Pancreas (tissue), 10 donors: ENCODE data around the gene LRP5. TPM values are rescaled to one million over a fixed set of nuclear protein-coding genes. Genes with fewer than 3 reads are reported as not detected.
"Not testable (repeated sequence)": the region's sequence is repeated elsewhere in the genome, so short reads cannot be mapped to it uniquely, and the experiment has no call there.

ENCODE experiments used
- ATAC-seq, 4 donors: fragments of 200-7000 bp; cut with Tn5 transposase; one replicate each; pipeline versions ENCODE4 v1.8.0 to v1.9.1; 2020; ENCODE audit warnings: mild to moderate bottlenecking in 4 of 4, moderate library complexity in 4 of 4
- DNase-seq, 6 donors: peaks; one replicate each; pipeline ENCODE4 v3.0.0-alpha.2; 2020
- FAIRE-seq: peaks from 2 replicates; lab custom pipeline; 2012; peaks lifted over from hg19 to GRCh38; lab: Jason Lieb, UNC
- H3K27ac ChIP-seq, 4 donors: fragments of 200-600 bp; sonication (generic); 1 replicate in 3 of 4; 2 replicates in 1 of 4; pipeline versions ENCODE4 v1.5.0 to v1.8.0; 2020
- H3K27me3 ChIP-seq, 4 donors: fragments of 200-600 bp; one replicate each; pipeline ENCODE4 v1.8.0; 2021
- H3K36me3 ChIP-seq, 3 donors: fragments of 200-600 bp; sonication (generic) in 1 of 3; one replicate each; pipeline versions ENCODE4 v1.5.0 to v1.8.0; 2020 to 2021
- H3K4me1 ChIP-seq, 3 donors: fragments of 200-600 bp; one replicate each; pipeline ENCODE4 v1.8.0; 2021
- H3K4me3 ChIP-seq, 4 donors: fragments of 200-600 bp; sonication (generic) in 2 of 4; one replicate each; pipeline versions ENCODE4 v1.5.0 to v1.8.0; 2020 to 2021
- H3K9me3 ChIP-seq, 4 donors: fragments of 200-600 bp; one replicate each; pipeline ENCODE4 v1.8.0; 2021
- CTCF ChIP-seq, 4 donors: fragments of 200-600 bp; sonication (generic) in 3 of 4; IDR thresholded peaks; one replicate each; pipeline versions ENCODE4 v1.5.0 to v1.8.0; 2021; ENCODE audit warnings: antibody characterized with exemption in 4 of 4
- WGBS, 2 donors: extraction: QIAGEN DNeasy Blood & Tissue Kit; methylation state at CpG; one replicate each; pipeline ENCODE4 v1.1.7; 2013; 5-methylcytosine and 5-hydroxymethylcytosine counted together
- intact Hi-C, 3 donors: fragments of 100-400 bp; cut with DNase I; formaldehyde crosslinking; loops; one replicate each; pipeline versions ENCODE4 v1.11.1 to v1.14.2; 2022
- polyA plus RNA-seq, 2 donors: library from polyadenylated mRNA; stranded (reverse); fragments of 200-250 nt; gene quantifications; one replicate each; pipeline ENCODE4 v1.2.3, GENCODE V29; 2013
- total RNA-seq, 6 donors: library from RNA; stranded (reverse); fragmentation: NEBNext Ultra II Directional in 4 of 6; extraction: Animal tissue kit (Norgen Biotek cat#: 25700) in 4 of 6; gene quantifications; one replicate each; pipeline versions ENCODE4 v1.2.1 to v1.2.4, GENCODE V29; 2021 to 2023
- donor health status: healthy with polysubstance abuse.
- donor health status: DM: no; HTN: no; CAD: no; lungs with moderate emphysema.
- donor health status: DM: no; HTN: no; CAD: no.
- donor health status: control.
- donor health status: control.
- donor health status: Bipolar disorder and iron deficiency.
- donor health status: DM: yes; HTN: yes; CAD: no.
- donor health status: DM: no; HTN: no; CAD: no.
- donor health status: DM: no; HTN: no; CAD: no.
- donor health status: DM: yes; HTN: yes; CAD: no.

The LRP5 gene
- total and polyA plus RNA-seq, 8 donors: 27.4 to 62.8 (median 32.5) TPM

- intact Hi-C loops: no loop called here
- Histone ChIP-seq H3K27ac (no peak overlapping the region), H3K27me3 (no peaks in the 10 kb centered on the region), H3K4me1 (no peaks in the 10 kb centered on the region), H3K9me3 (no peaks in the 10 kb centered on the region), H3K36me3 (no peaks in the 10 kb centered on the region), H3K4me3 (no peak overlapping the region)
- TF ChIP-seq CTCF (IDR thresholded peaks at IDR 0.05): no peak
- no peak for FAIRE-seq
- no peak for DNase-seq
- no peak for ATAC-seq
- WGBS, 2 donors: 58 to 73% methylated on average over 15 of the region's 15 CpGs
These were observed 30.1 kb upstream of the LRP5 start for GRCh38 chr11:68282141-68282860.

- FAIRE-seq: no peak
These were observed 29.5 kb upstream of the LRP5 start for GRCh38 chr11:68282861-68283230.

GRCh38 chr11:68284588-68284987 is 27.8 kb upstream of the LRP5 start:
- WGBS, 2 donors: 94 to 95% methylated on average over 3 of the region's 3 CpGs
- H3K9me3 ChIP-seq, H3K4me3 ChIP-seq, H3K27me3 ChIP-seq, H3K27ac ChIP-seq, H3K36me3 ChIP-seq, FAIRE-seq, intact Hi-C loops, ATAC-seq, H3K4me1 ChIP-seq, DNase-seq: not testable (repeated sequence)

More at GRCh38 chr11:68282861-68283230, 29.5 kb upstream of the LRP5 start:
- Histone ChIP-seq H3K36me3 (no peaks in the 10 kb centered on the region), H3K27me3 (no peaks in the 10 kb centered on the region), H3K4me1 (no peaks in the 10 kb centered on the region), H3K4me3 (no peak overlapping the region), H3K9me3 (no peaks in the 10 kb centered on the region), H3K27ac (no peak overlapping the region)
- TF ChIP-seq CTCF (IDR thresholded peaks at IDR 0.05): no peak
- 84 to 95% methylated on average over 14 of the region's 14 CpGs for WGBS, 2 donors
- DNase-seq (no peak), ATAC-seq (no peak)
- intact Hi-C loops: no loop called here

GRCh38 chr11:68287419-68287818 is 25.0 kb upstream of the LRP5 start:
- Histone ChIP-seq H3K27me3 (no peaks in the 10 kb centered on the region), H3K36me3 (no peaks in the 10 kb centered on the region), H3K4me3 (no peak overlapping the region), H3K9me3 (no peaks in the 10 kb centered on the region), H3K27ac (no peak overlapping the region), H3K4me1 (no peaks in the 10 kb centered on the region)
- intact Hi-C loops: no loop called here
- DNase-seq: no peak
- TF ChIP-seq CTCF (IDR thresholded peaks at IDR 0.05): no peak
- no peak for ATAC-seq
- WGBS, 2 donors: 46 to 58% methylated on average over 8 of the region's 8 CpGs
- no peak for FAIRE-seq

GRCh38 chr11:68289456-68289855 is 22.9 kb upstream of the LRP5 start:
- Histone ChIP-seq H3K4me3 (no peak overlapping the region), H3K27ac (no peak overlapping the region), H3K36me3 (no peaks in the 10 kb centered on the region), H3K27me3 (no peaks in the 10 kb centered on the region), H3K4me1 (no peaks in the 10 kb centered on the region), H3K9me3 (no peaks in the 10 kb centered on the region)
- ATAC-seq (no peak), FAIRE-seq (no peak), DNase-seq (no peak)
- no peak for TF ChIP-seq CTCF (IDR thresholded peaks at IDR 0.05)
- intact Hi-C loops: no loop called here
- WGBS, 2 donors: 95 to 100% methylated on average over 2 of the region's 2 CpGs
